ENCODE results near the gene PRR15L. TPM values are rescaled to one million over a fixed set of nuclear protein-coding genes. Genes with fewer than 3 reads are reported as not detected.

Gene PRR15L
- total RNA-seq, 1 experiment from 2014 or later: not detected

DNA sequence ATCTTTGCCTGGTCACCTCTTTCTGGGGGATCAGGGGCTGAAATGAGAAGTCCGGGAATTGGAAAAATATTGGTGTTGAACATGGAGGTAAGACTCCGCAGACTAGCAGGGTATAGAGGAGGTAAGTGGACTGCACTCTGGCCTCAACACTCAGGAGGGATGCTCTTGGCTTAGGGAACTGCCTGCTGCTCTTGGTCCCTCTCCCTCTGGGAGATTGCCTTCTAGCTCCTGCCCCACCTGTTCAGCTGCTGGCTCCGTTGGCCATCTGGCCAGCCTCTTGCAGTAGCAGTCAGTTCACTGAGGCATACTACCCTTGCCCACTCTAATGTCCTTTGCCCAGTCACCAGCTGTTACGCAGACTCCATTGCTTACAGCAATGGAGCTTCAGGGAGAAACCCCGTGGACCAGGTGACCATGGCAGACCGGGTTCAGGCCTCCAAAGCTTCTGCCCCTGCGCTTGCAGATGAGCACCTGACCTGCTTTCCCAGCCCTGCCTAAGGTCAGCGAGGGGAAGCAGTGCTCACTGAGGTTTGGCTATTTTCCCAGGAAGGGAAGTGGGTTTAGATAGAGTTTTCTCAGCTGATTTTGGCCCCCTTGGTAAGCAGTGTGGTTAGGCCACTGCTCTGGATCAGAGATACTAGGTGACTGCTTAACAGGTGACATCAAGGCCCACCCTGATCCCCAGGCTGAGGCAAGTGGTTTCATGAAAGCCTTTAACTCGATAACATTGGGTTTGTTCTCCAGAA lies 25.1 kb upstream of the PRR15L start:
- Mint-ChIP-seq H3K4me1 (peaks cover 20 to 22% of the 10 kb centered on the region in 2 experiments), H3K4me3 (no peak overlapping the region), H3K36me3 (ENCODE audit: insufficient read depth in 1 of 3, low read depth in 3 of 3) (peaks cover 24 to 55% (median 48%) of the 10 kb centered on the region in 3 experiments; a peak in 6 of 7 replicates), H3K9me3 (no peaks in the 10 kb centered on the region), H3K27me3 (ENCODE audit: low read depth) (no peaks in the 10 kb centered on the region; the same call in 1 of the 2 replicates), H3K27ac (peak overlapping the region in 2 of 3 experiments; percentile 61 to 70; a peak in 3 of 7 replicates)
- Histone ChIP-seq H3K9me3 (ENCODE audit: control insufficient read depth, low read depth, low read length) (no peaks in the 10 kb centered on the region), H3K23ac (ENCODE audit: insufficient read length, low read depth, low read length) (no peak overlapping the region), H4K8ac (replicated peaks; ENCODE audit: insufficient read length, low read depth, low read length) (no peak overlapping the region), H2AK5ac (ENCODE audit: insufficient read length, low read length) (no peak overlapping the region), H2BK12ac (ENCODE audit: insufficient read length, low read depth, low read length) (no peak overlapping the region), H3K9ac (ENCODE audit: extremely low read depth, insufficient read length, low read length) (no peak overlapping the region), H4K91ac (ENCODE audit: insufficient read length, low read depth, low read length) (no peak overlapping the region), H3K79me1 (ENCODE audit: insufficient read depth, low read depth, low read length, poor library complexity, severe bottlenecking) (no peaks in the 10 kb centered on the region), H3T11ph (ENCODE audit: low read length) (no peak overlapping the region), H3K23me2 (ENCODE audit: insufficient read length, low read depth, low read length, poor library complexity, severe bottlenecking) (peaks cover 3% of the 10 kb centered on the region), H4K5ac (ENCODE audit: insufficient read length, low read depth, low read length) (no peak overlapping the region), H3K56ac (ENCODE audit: insufficient read length, low read depth, low read length) (no peak overlapping the region), H2BK15ac (ENCODE audit: low read depth, low read length) (no peak overlapping the region), H3K4me1 (ENCODE audit: insufficient read depth, low read length) (peaks cover 3% of the 10 kb centered on the region; the same call in 1 of the 2 replicates), H2BK20ac (ENCODE audit: low read depth, low read length, poor library complexity, severe bottlenecking) (no peak overlapping the region), H3K14ac (ENCODE audit: insufficient read depth, low read length) (no peak overlapping the region), H2BK120ac (ENCODE audit: low read depth, low read length, poor library complexity, severe bottlenecking) (no peak overlapping the region), H2AFZ (ENCODE audit: low read length) (no peak overlapping the region), H3K4me2 (ENCODE audit: insufficient read depth, insufficient read length, low read length) (no peak overlapping the region), H4K20me1 (ENCODE audit: control insufficient read depth, insufficient read depth, insufficient read length) (no peaks in the 10 kb centered on the region), H3K27me3 (ENCODE audit: insufficient read depth, low read length) (no peaks in the 10 kb centered on the region; the same call in 1 of the 2 replicates), H3K79me2 (ENCODE audit: insufficient read depth, low read length) (no peaks in the 10 kb centered on the region), H3K4ac (ENCODE audit: low read depth, low read length) (no peak overlapping the region), H3K27ac (ENCODE audit: insufficient read length, low read depth, low read length) (no peak overlapping the region), H3K18ac (ENCODE audit: insufficient read length, low read depth, low read length) (no peak overlapping the region), H2BK5ac (ENCODE audit: insufficient read length, low read length) (no peak overlapping the region)
- DNase-seq: no peak
- WGBS (ENCODE audit: extremely low coverage, insufficient read length, low lambda C conversion rate): no CpG with 5 or more reads among the region's 9 CpGs
- TF ChIP-seq, protein P1, sequence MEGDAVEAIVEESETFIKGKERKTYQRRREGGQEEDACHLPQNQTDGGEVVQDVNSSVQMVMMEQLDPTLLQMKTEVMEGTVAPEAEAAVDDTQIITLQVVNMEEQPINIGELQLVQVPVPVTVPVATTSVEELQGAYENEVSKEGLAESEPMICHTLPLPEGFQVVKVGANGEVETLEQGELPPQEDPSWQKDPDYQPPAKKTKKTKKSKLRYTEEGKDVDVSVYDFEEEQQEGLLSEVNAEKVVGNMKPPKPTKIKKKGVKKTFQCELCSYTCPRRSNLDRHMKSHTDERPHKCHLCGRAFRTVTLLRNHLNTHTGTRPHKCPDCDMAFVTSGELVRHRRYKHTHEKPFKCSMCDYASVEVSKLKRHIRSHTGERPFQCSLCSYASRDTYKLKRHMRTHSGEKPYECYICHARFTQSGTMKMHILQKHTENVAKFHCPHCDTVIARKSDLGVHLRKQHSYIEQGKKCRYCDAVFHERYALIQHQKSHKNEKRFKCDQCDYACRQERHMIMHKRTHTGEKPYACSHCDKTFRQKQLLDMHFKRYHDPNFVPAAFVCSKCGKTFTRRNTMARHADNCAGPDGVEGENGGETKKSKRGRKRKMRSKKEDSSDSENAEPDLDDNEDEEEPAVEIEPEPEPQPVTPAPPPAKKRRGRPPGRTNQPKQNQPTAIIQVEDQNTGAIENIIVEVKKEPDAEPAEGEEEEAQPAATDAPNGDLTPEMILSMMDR (conservative IDR thresholded peaks at IDR 0.05): no peak
